Tibial nerve (tissue), 4 donors: ENCODE measurements around the gene ST8SIA1. TPM values are rescaled to one million over a fixed set of nuclear protein-coding genes. Genes with fewer than 3 reads are reported as not detected.

Experiments used
- DNase-seq, 2 donors: peaks; one replicate each; pipeline ENCODE4 v3.0.0-alpha.2; 2019; ENCODE audit warnings: low spot score in 2 of 2
- H3K27ac ChIP-seq, 4 donors: fragments of 200-600 bp; sonication (generic) in 3 of 4; one replicate each; pipeline ENCODE4 v1.5.1; 2017 to 2019; ENCODE audit warnings: mild to moderate bottlenecking in 1 of 4
- H3K27me3 ChIP-seq, 2 donors: fragments of 200-600 bp; sonication (generic) in 1 of 2; one replicate each; pipeline versions ENCODE4 v1.5.1 to v1.6.0; 2017 to 2019
- H3K36me3 ChIP-seq, 3 donors: fragments of 200-600 bp; sonication (generic); one replicate each; pipeline ENCODE4 v1.5.1; 2018 to 2019
- H3K4me1 ChIP-seq, 4 donors: fragments of 200-600 bp; sonication (generic) in 3 of 4; one replicate each; pipeline ENCODE4 v1.5.1; 2017 to 2019
- H3K4me3 ChIP-seq, 4 donors: fragments of 200-600 bp; sonication (generic) in 3 of 4; one replicate each; pipeline ENCODE4 v1.5.1; 2017 to 2019; ENCODE audit warnings: mild to moderate bottlenecking in 1 of 4, moderate library complexity in 1 of 4
- H3K9me3 ChIP-seq, 4 donors: fragments of 200-600 bp; sonication (generic) in 3 of 4; one replicate each; pipeline ENCODE4 v1.5.1; 2017 to 2019
- EP300 ChIP-seq, 2 donors: sonication (generic); formaldehyde crosslinking; IDR thresholded peaks; one replicate each; pipeline ENCODE4 v1.6.1; 2017; ENCODE audit warnings: antibody characterized with exemption in 2 of 2, mild to moderate bottlenecking in 1 of 2
- POLR2A ChIP-seq, 2 donors: fragments of 450-650 bp; IDR thresholded peaks; one replicate each; pipeline ENCODE4 v1.6.1; 2017; ENCODE audit warnings: antibody characterized with exemption in 2 of 2, mild to moderate bottlenecking in 2 of 2, moderate library complexity in 2 of 2
- WGBS, 2 donors: methylation state at CpG; one replicate each; pipeline ENCODE4 v1.1.5; 2018; 5-methylcytosine and 5-hydroxymethylcytosine counted together
- total RNA-seq, 4 donors: library from RNA; depleted of rRNA; stranded (reverse); fragments of >200 nt; gene quantifications; one replicate each; pipeline ENCODE4 v1.1.0, GENCODE V29; 2016
- TF ChIP-seq, protein P1 (sequence below), 5 experiments: fragments of 200-600 bp in 3 of 5; fragments of 450-650 bp in 2 of 5; sonication (generic) in 3 of 5; IDR thresholded peaks; one replicate each; pipeline ENCODE4 v1.5.1; 2016 to 2019; ENCODE audit warnings: antibody characterized with exemption in 5 of 5, mild to moderate bottlenecking in 3 of 5, moderate library complexity in 2 of 5

ST8SIA1 gene
- total RNA-seq, 4 donors from 2014 or later, result 0.63 to 5.1 (median 2.0) TPM

DNA sequence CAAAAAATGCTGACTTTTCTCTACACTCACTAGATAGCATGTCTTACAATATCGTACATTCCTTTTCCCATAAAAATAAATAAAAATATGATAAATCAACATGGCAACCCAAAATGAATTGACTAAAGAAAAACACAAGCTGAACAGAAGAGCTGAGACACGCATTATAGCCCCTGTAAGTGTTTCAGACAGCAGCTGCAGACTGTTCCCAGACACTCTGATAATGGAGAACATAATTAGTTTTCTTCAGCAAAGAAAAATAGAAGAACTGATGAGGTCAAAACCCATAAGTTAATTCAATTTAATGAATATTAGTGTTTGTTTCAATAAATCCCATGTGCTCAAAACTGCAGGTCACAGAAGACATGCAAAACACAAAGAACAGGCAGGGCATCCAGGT is 23.8 kb downstream of the ST8SIA1 start:
- Histone ChIP-seq H3K9me3 (no peaks in the 10 kb centered on the region), H3K27ac (no peak overlapping the region)
- WGBS, 2 donors, result 87 to 95% methylated on average over 2 of the region's 2 CpGs

DNA sequence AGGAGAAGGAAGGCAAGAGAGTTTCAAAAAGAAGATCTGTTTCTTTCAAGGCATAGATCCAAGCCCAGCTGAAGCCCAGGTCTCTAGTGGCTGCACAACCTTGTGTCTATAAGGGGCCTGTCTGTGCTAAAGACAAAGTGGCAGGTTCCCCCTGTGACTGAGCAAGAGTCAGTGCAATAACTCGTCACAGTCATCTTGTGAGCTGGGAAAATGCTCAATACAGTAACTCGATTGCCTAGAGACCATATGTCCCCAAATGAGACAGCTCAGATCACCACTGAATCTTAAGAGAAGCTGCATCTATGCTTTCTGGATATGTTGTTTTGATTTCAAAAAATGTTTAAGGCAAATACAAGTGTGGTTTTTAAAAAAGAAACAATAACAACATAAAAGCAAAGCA is 24.2 kb downstream of the ST8SIA1 start:
- Histone ChIP-seq H3K4me1 (peaks cover 0 to 14% (median 0%) of the 10 kb centered on the region in 4 donors), H3K36me3 (no peaks in the 10 kb centered on the region), H3K27me3 (no peaks in the 10 kb centered on the region), H3K4me3 (no peak overlapping the region), H3K9me3 (no peaks in the 10 kb centered on the region), H3K27ac (no peak overlapping the region)
- TF ChIP-seq POLR2A (IDR thresholded peaks at IDR 0.05), result no peak
- TF ChIP-seq EP300 (IDR thresholded peaks at IDR 0.05), result no peak
- WGBS, 2 donors, result 81 to 84% methylated on average over 2 of the region's 2 CpGs
- no peak for DNase-seq

More for the DNA sequence above, 23.8 kb downstream of the ST8SIA1 start:
- Histone ChIP-seq H3K27me3 (no peaks in the 10 kb centered on the region), H3K4me1 (peaks cover 0 to 14% (median 0%) of the 10 kb centered on the region in 4 donors), H3K4me3 (no peak overlapping the region), H3K36me3 (no peaks in the 10 kb centered on the region)
- TF ChIP-seq, protein P1, sequence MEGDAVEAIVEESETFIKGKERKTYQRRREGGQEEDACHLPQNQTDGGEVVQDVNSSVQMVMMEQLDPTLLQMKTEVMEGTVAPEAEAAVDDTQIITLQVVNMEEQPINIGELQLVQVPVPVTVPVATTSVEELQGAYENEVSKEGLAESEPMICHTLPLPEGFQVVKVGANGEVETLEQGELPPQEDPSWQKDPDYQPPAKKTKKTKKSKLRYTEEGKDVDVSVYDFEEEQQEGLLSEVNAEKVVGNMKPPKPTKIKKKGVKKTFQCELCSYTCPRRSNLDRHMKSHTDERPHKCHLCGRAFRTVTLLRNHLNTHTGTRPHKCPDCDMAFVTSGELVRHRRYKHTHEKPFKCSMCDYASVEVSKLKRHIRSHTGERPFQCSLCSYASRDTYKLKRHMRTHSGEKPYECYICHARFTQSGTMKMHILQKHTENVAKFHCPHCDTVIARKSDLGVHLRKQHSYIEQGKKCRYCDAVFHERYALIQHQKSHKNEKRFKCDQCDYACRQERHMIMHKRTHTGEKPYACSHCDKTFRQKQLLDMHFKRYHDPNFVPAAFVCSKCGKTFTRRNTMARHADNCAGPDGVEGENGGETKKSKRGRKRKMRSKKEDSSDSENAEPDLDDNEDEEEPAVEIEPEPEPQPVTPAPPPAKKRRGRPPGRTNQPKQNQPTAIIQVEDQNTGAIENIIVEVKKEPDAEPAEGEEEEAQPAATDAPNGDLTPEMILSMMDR (IDR thresholded peaks at IDR 0.05), result no peak
- TF ChIP-seq EP300 (IDR thresholded peaks at IDR 0.05) (no peak), POLR2A (IDR thresholded peaks at IDR 0.05) (no peak)
- DNase-seq, result no peak

DNA sequence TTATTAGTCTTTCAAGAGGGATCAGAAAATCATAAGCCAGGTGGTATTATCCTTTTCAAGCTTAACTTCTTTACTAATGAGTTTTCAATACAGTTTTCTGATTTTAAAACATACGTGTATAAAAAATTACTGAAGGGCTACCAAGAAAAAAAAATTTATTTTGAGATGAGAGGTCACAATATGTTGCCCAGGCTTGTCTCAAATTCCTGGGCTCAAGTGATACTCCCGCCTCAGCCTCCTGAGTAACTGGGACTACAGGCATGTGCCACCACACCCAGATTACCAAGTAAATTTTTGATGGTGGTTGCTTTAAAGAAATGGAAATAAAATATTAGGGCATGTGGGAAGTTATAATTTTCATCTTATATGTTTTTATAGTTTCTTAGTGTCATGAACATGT is 26.7 kb downstream of the ST8SIA1 start:
- H3K4me3 ChIP-seq, result no peak overlapping the region
- 90% methylated on average over 2 of the region's 2 CpGs for whole genome bisulfite sequencing, 2 donors

DNA sequence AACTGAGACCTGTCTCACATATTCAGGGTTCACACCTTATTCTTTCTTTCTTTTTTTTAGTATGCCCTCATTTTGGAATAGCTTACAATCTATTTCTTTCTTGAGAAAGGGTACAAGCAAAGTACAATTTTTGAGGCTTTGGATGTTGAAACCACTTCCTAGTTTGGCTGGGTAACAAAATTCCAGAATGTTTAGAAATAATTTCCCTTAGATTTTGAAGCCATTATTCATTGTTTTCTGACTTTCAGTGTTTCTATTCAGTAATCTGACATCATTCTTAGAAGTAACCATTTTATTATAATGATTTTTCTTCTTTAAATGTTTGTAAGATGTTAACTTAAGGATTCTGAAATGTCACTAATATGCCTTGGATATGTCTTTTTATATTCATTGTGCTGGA is 28.2 kb downstream of the ST8SIA1 start:
- Histone ChIP-seq H3K27ac (no peak overlapping the region), H3K36me3 (no peaks in the 10 kb centered on the region), H3K4me3 (no peak overlapping the region), H3K4me1 (peaks cover 0 to 3% (median 0%) of the 10 kb centered on the region in 4 donors), H3K27me3 (no peaks in the 10 kb centered on the region), H3K9me3 (no peaks in the 10 kb centered on the region)
- TF ChIP-seq POLR2A (IDR thresholded peaks at IDR 0.05) (no peak), EP300 (IDR thresholded peaks at IDR 0.05) (no peak)
- TF ChIP-seq, protein P1 (IDR thresholded peaks at IDR 0.05), result no peak
- no peak for DNase-seq

More for the DNA sequence above, 26.7 kb downstream of the ST8SIA1 start:
- DNase-seq, result no peak
- no peaks in the 10 kb centered on the region for H3K36me3 ChIP-seq
- H3K27ac ChIP-seq, result no peak overlapping the region
- peaks cover 0 to 15% (median 0%) of the 10 kb centered on the region in 4 donors for H3K4me1 ChIP-seq
- TF ChIP-seq EP300 (IDR thresholded peaks at IDR 0.05) (no peak), POLR2A (IDR thresholded peaks at IDR 0.05) (no peak)
- TF ChIP-seq, protein P1 (IDR thresholded peaks at IDR 0.05), result no peak
- H3K27me3 ChIP-seq, result no peaks in the 10 kb centered on the region
- no peaks in the 10 kb centered on the region for H3K9me3 ChIP-seq

DNA sequence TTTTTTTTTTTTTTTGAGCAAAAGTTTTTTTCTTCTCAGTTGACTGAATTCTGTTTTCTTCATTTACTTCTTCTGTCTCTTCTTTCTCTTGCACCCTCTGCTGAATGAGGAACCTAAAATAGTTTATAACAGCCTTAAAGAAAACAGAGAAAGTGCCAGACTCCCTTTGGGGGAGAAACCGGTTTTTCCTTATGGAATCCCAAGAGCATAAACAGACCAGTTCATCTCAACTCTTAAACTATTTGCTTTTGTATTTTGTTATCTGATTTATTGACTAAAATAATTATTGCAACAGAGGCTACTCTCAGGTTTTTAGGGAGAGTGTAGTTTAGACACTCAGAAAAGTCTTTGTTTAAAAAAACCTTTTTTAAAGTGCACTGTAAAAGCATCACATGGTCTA is 30.2 kb downstream of the ST8SIA1 start:
- H3K4me3 ChIP-seq, result no peak overlapping the region
- 53 to 62% methylated on average over 1 of the region's 1 CpG for WGBS, 2 donors
- TF ChIP-seq, protein P1 (IDR thresholded peaks at IDR 0.05), result no peak
- TF ChIP-seq POLR2A (IDR thresholded peaks at IDR 0.05) (no peak), EP300 (IDR thresholded peaks at IDR 0.05) (no peak)
- H3K27ac ChIP-seq, result no peak overlapping the region
- H3K27me3 ChIP-seq, result no peaks in the 10 kb centered on the region
- peaks cover 0 to 3% (median 0%) of the 10 kb centered on the region in 4 donors for H3K9me3 ChIP-seq
- no peak for DNase-seq
- H3K4me1 ChIP-seq, result peaks cover 0 to 3% (median 0%) of the 10 kb centered on the region in 4 donors
- no peaks in the 10 kb centered on the region for H3K36me3 ChIP-seq
